K562 (cell line): ENCODE results near the gene SEC14L1. TPM values are rescaled to one million over a fixed set of nuclear protein-coding genes. Genes with fewer than 3 reads are reported as not detected.

Experiments used
- ATAC-seq: fragments of 200-7000 bp; cut with Tn5 transposase; 3 replicates; pipeline ENCODE4 v1.9.1; 2020; ENCODE audit warnings: moderate library complexity
- BruUV-seq: library from RNA; stranded (reverse); fragments of 400-500 nt; replicated peaks from 2 replicates; lab custom pipeline; 2021; lab: Mats Ljungman, UMichigan
- CTCF ChIA-PET: fragments of 300-600 bp; formaldehyde crosslinking; extraction: SDS; loops from one replicate; lab custom pipeline; 2021; ENCODE audit warnings: low intra/inter-chr PET ratio; lab: Yijun Ruan, JAX
- POLR2A ChIA-PET: fragments of 300-600, 350-650 bp; sonication (Branson Sonifier 250); formaldehyde crosslinking; extraction: SDS; loops from one replicate; lab custom pipeline; 2021; ENCODE audit warnings: antibody characterized with exemption, inconsistent platforms; lab: Yijun Ruan, JAX
- DNase-seq, 4 experiments: peaks; one replicate each; pipeline versions ENCODE4 v3.0.0 to v3.0.0-alpha.2; 2011 to 2018; ENCODE audit warnings: low spot score in 3 of 4, mixed read lengths in 3 of 4; ENCODE audit errors: extremely low read depth in 1 of 4
- FAIRE-seq: peaks from 2 replicates; lab custom pipeline; 2011; peaks lifted over from hg19 to GRCh38; lab: Jason Lieb, UNC
- H2AFZ ChIP-seq: 2 replicates; pipeline ENCODE4 v1.6.0; 2011; ENCODE audit warnings: low read depth, low read length, control low read depth, inconsistent platforms
- H3K27ac ChIP-seq: fragments of 200-600 bp; 3 replicates; pipeline ENCODE4 v1.8.0; 2011; ENCODE audit warnings: low read depth, mild to moderate bottlenecking, control low read depth, inconsistent platforms, low read length, moderate library complexity, mixed read lengths; ENCODE audit errors: extremely low read depth
- H3K27me3 ChIP-seq, 2 experiments: fragments of 300-600 bp in 1 of 2; 2 replicates in 1 of 2; 3 replicates in 1 of 2; pipeline versions ENCODE4 v1.6.0 to v1.8.0; 2011; ENCODE audit warnings: inconsistent platforms in 2 of 2, low read length in 2 of 2, mild to moderate bottlenecking in 1 of 2, mixed read lengths in 1 of 2, moderate library complexity in 1 of 2; ENCODE audit not compliant: control insufficient read depth in 2 of 2, insufficient read depth in 2 of 2
- H3K36me3 ChIP-seq: fragments of 300-600 bp; 3 replicates; pipeline ENCODE4 v1.8.0; 2011; ENCODE audit warnings: mild to moderate bottlenecking, low read length, inconsistent platforms; ENCODE audit not compliant: control insufficient read depth, insufficient read depth
- H3K4me1 ChIP-seq, 2 experiments: fragments of 200-600 bp in 1 of 2; replicated peaks in 1 of 2; 2 replicates in 1 of 2; 3 replicates in 1 of 2; pipeline versions ENCODE4 v1.5.1 to v1.8.0; 2011; ENCODE audit warnings: inconsistent platforms in 2 of 2, low read length in 2 of 2, mild to moderate bottlenecking in 1 of 2, mixed read lengths in 1 of 2, moderate library complexity in 1 of 2; ENCODE audit not compliant: control insufficient read depth in 2 of 2, insufficient read depth in 2 of 2
- H3K4me2 ChIP-seq: 2 replicates; pipeline ENCODE4 v1.6.1; 2011; ENCODE audit warnings: low read length, control low read depth, inconsistent platforms, mixed read lengths; ENCODE audit not compliant: insufficient read depth
- H3K4me3 ChIP-seq: fragments of 200-600 bp; sonication (generic), shearing (Covaris generic); 2 replicates; pipeline ENCODE4 v1.5.1; 2016; ENCODE audit warnings: control low read depth, inconsistent platforms
- H3K79me2 ChIP-seq: fragments of 200-600 bp; 3 replicates; pipeline ENCODE4 v1.8.0; 2011; ENCODE audit warnings: low read length, inconsistent platforms; ENCODE audit not compliant: control insufficient read depth, insufficient read depth
- H3K9ac ChIP-seq, 2 experiments: 2 replicates each; pipeline versions ENCODE4 v1.6.0 to v1.6.1; 2011; ENCODE audit warnings: low read depth in 2 of 2, low read length in 2 of 2, control low read depth in 1 of 2, inconsistent platforms in 1 of 2, mild to moderate bottlenecking in 1 of 2, mixed read lengths in 1 of 2; ENCODE audit not compliant: insufficient read depth in 1 of 2
- H3K9me1 ChIP-seq: one replicate; pipeline ENCODE4 v1.6.0; 2011; ENCODE audit warnings: inconsistent platforms, mild to moderate bottlenecking, low read length, moderate library complexity; ENCODE audit not compliant: control insufficient read depth, insufficient read depth
- H3K9me3 ChIP-seq: replicated peaks from 2 replicates; pipeline ENCODE4 v1.5.1; 2011; ENCODE audit warnings: low read depth, low read length, inconsistent platforms; ENCODE audit not compliant: control insufficient read depth, insufficient read depth
- H4K20me1 ChIP-seq: replicated peaks from 2 replicates; pipeline ENCODE4 v1.6.1; 2011; ENCODE audit warnings: low read length, inconsistent platforms, mixed read lengths; ENCODE audit not compliant: control insufficient read depth, insufficient read depth
- SIRT6 ChIP-seq: IDR thresholded peaks from one replicate; pipeline ENCODE4 v1.6.1; 2012; ENCODE audit warnings: low read depth, mild to moderate bottlenecking, control low read depth, inconsistent platforms, low read length, moderate library complexity
- SMARCA5 ChIP-seq: fragments of 450-650 bp; IDR thresholded peaks from 2 replicates; pipeline ENCODE4 v1.6.1; 2016
- SUPT5H ChIP-seq: fragments of 450-650 bp; IDR thresholded peaks from 2 replicates; pipeline ENCODE4 v1.6.1; 2016
- WGBS: fragments of 100-300 bp; shearing (Covaris generic); methylation state at CpG from one replicate; pipeline ENCODE4 v1.1.6; 2016; ENCODE audit warnings: low coverage, mixed read lengths; ENCODE audit not compliant: insufficient coverage; ENCODE audit errors: missing lambda C conversion rate; 5-methylcytosine and 5-hydroxymethylcytosine counted together
- in situ Hi-C: fragments of 300-500 bp; cut with MboI; formaldehyde crosslinking; loops from 4 replicates; pipeline ENCODE4 v1.15.0; 2018; ENCODE audit warnings: inconsistent platforms, mixed read lengths
- intact Hi-C: fragments of 100-400 bp; cut with micrococcal nuclease; formaldehyde crosslinking; loops from 2 replicates; pipeline ENCODE4 v1.14.2; 2022
- polyA plus RNA-seq, 8 experiments: library from polyadenylated mRNA; depleted of rRNA in 4 of 8; stranded (reverse) in 5 of 8; unstranded in 3 of 8; fragments of >200 nt; fragmentation: Nextera tagmentation in 2 of 8; fragmentation: Illumina TruSeq in 1 of 8; extraction: Ambion mirVana in 2 of 8; extraction: Trizol in 1 of 8; gene quantifications; 2 replicates each; pipeline versions ENCODE4 v1.2.1 to v1.2.3, GENCODE V29; 2011 to 2014; ENCODE audit warnings: inconsistent platforms in 1 of 8, missing spikeins in 1 of 8
- total RNA-seq, 7 experiments: library from RNA; depleted of rRNA in 6 of 7; stranded (reverse); fragments of >200 nt in 6 of 7; fragmentation: Illumina TruSeq in 2 of 7; extraction: Trizol in 2 of 7; gene quantifications; 2 replicates each; pipeline versions ENCODE4 v1.2.1 to v1.2.3, GENCODE V29; 2011 to 2021; ENCODE audit warnings: low replicate concordance in 1 of 7
- TF ChIP-seq, protein P1 (sequence below), 2 experiments: fragments of 450-650 bp in 1 of 2; sonication (generic) in 1 of 2; formaldehyde crosslinking in 1 of 2; IDR thresholded peaks in 1 of 2; conservative IDR thresholded peaks in 1 of 2; 2 replicates each; pipeline versions ENCODE4 v1.6.1 to v1.8.1; 2016 to 2023; ENCODE audit warnings: mild to moderate bottlenecking in 2 of 2, moderate library complexity in 2 of 2, inconsistent platforms in 1 of 2, missing genetic modification reagents in 1 of 2

SEC14L1 gene
- total and polyA plus RNA-seq, 9 of the 15 experiments (the other 6 are each of a cell fraction or from before 2014, with no cell fraction given): 3.1 to 39.7 (median 15.2) TPM

- DNase-seq (no peak), FAIRE-seq (no peak), ATAC-seq (no peak)
- intact Hi-C loops (no loop called here), in situ Hi-C loops (no loop called here)
- Histone ChIP-seq H3K4me3 (no peak overlapping the region), H3K4me1 (peaks cover 10% of the 10 kb centered on the region in 2 experiments; a peak in 4 of 5 replicates), H3K4me2 (no peak overlapping the region), H2AFZ (no peak overlapping the region), H3K27me3 (no peaks in the 10 kb centered on the region), H3K79me2 (peaks cover 44% of the 10 kb centered on the region), H3K36me3 (peaks cover 77% of the 10 kb centered on the region), H3K9me1 (no peaks in the 10 kb centered on the region), H3K9me3 (no peaks in the 10 kb centered on the region), H4K20me1 (no peaks in the 10 kb centered on the region), H3K9ac (no peak overlapping the region), H3K27ac (no peak overlapping the region)
- ChIA-PET POLR2A (interaction anchor here (0.7 to 1.4 kb wide), 2 partner anchors 11 to 138 kb away, joined by 3 to 4 read pairs; no protein-coding TSS in a partner anchor), CTCF (no interaction called here)
- 98% methylated on average over 7 of the region's 7 CpGs for WGBS
- TF ChIP-seq SMARCA5: no peak
- TF ChIP-seq, protein P1, sequence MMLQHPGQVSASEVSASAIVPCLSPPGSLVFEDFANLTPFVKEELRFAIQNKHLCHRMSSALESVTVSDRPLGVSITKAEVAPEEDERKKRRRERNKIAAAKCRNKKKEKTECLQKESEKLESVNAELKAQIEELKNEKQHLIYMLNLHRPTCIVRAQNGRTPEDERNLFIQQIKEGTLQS (IDR thresholded peaks at IDR 0.05): peak; percentile 63
- TF ChIP-seq, protein P1 (CRISPR knock-in tag; conservative IDR thresholded peaks at IDR 0.05): no peak
- BruUV-seq: no TSS peak
These were observed 48.7 kb upstream of the SEC14L1 start for GRCh38 chr17:77092025-77092424.

GRCh38 chr17:77095461-77095860, 45.3 kb upstream of the SEC14L1 start:
- H2AFZ ChIP-seq: no peak overlapping the region
- peaks cover 0 to 2% of the 10 kb centered on the region in 2 experiments; a peak in 3 of 5 replicates for H3K4me1 ChIP-seq
- in situ Hi-C loops (no loop called here), intact Hi-C loops (no loop called here)
- CTCF ChIA-PET: interaction anchor here (1.9 to 2.0 kb wide), 2 partner anchors 119 to 151 kb away, joined by 6 to 12 read pairs; no protein-coding TSS in a partner anchor
- POLR2A ChIA-PET: interaction anchor here (0.6 to 0.8 kb wide), 2 partner anchors 17 to 227 kb away, joined by 4 to 6 read pairs; no protein-coding TSS in a partner anchor
- H3K9me1 ChIP-seq: no peaks in the 10 kb centered on the region
- no TSS peak for BruUV-seq
- H3K79me2 ChIP-seq: peaks cover 19% of the 10 kb centered on the region
- H3K4me2 ChIP-seq: no peak overlapping the region
- no peak for ATAC-seq
- FAIRE-seq: no peak
- H3K27ac ChIP-seq: no peak overlapping the region
- no peak for DNase-seq
- no peak overlapping the region for H3K4me3 ChIP-seq
- H3K36me3 ChIP-seq: peaks cover 87% of the 10 kb centered on the region
- H3K9me3 ChIP-seq: no peaks in the 10 kb centered on the region
- no peak for TF ChIP-seq SIRT6
- TF ChIP-seq SUPT5H: 0 out of 2 replicates have a peak, but pooled peaks have one; percentile 32
- TF ChIP-seq, all 486 proteins: peak for 1
- Histone ChIP-seq H3K9ac (no peak overlapping the region), H3K27me3 (no peaks in the 10 kb centered on the region), H4K20me1 (no peaks in the 10 kb centered on the region)
- 98% methylated on average over 7 of the region's 7 CpGs for WGBS
